Testis (tissue), 2 donors: ENCODE measurements around the gene MXRA5.

Experiments used
- CTCF ChIP-seq, 3 experiments: fragments of 450-650 bp in 2 of 3; fragments of 200-600 bp in 1 of 3; sonication (generic) in 1 of 3; IDR thresholded peaks; one replicate each; pipeline ENCODE4 v1.5.1; 2016 to 2019; ENCODE audit warnings: antibody characterized with exemption in 3 of 3, mild to moderate bottlenecking in 2 of 3, moderate library complexity in 1 of 3
- POLR2A ChIP-seq: fragments of 450-650 bp; IDR thresholded peaks from one replicate; pipeline ENCODE4 v1.6.1; 2017; ENCODE audit warnings: antibody characterized with exemption, mild to moderate bottlenecking, moderate library complexity

- TF ChIP-seq CTCF (IDR thresholded peaks at IDR 0.05) (no peak), POLR2A (no peak)
These were observed 74.6 kb downstream of the MXRA5 start for GRCh38 chrX:3271834-3272186.
